Activated CD4-positive, alpha-beta T cell treated with anti-CD3 and anti-CD28 coated beads, Interleukin-2, amount 10 ng/mL, durations not matched to agents 7 days and 5 days (primary cell): Measurements from ENCODE around the gene YPEL3. TPM values are rescaled to one million over a fixed set of nuclear protein-coding genes. Genes with fewer than 3 reads are reported as not detected.
A peak's percentile ranks its signal among the peaks of the same experiment; 100 is the strongest.
"Not testable (repeated sequence)": the region's sequence is repeated elsewhere in the genome, so short reads cannot be mapped to it uniquely, and the experiment has no call there.

Experiments
- CTCF ChIA-PET: fragments of 350-600 bp; sonication (Branson Sonifier 250); formaldehyde crosslinking; loops from one replicate; lab custom pipeline; 2021; ENCODE audit warnings: antibody characterized with exemption; lab: Charles Lee
- POLR2A ChIA-PET: fragments of 350-600 bp; sonication (Branson Sonifier 250); formaldehyde crosslinking; loops from one replicate; lab custom pipeline; 2021; ENCODE audit warnings: antibody characterized with exemption; lab: Charles Lee
- DNase-seq: peaks from one replicate; pipeline ENCODE4 v3.0.0-alpha.2; 2020
- H3K27ac Mint-ChIP-seq: one replicate; pipeline ENCODE4 v1.8.0; 2021; ENCODE audit warnings: mild to moderate bottlenecking, moderate library complexity, mixed read lengths
- H3K27me3 Mint-ChIP-seq: one replicate; pipeline ENCODE4 v1.8.0; 2021; ENCODE audit warnings: mixed read lengths
- H3K36me3 Mint-ChIP-seq: one replicate; pipeline ENCODE4 v1.8.0; 2021; ENCODE audit warnings: low read depth, mixed read lengths
- H3K4me1 Mint-ChIP-seq: one replicate; pipeline ENCODE4 v1.8.0; 2021; ENCODE audit warnings: mixed read lengths
- H3K4me3 Mint-ChIP-seq: one replicate; pipeline ENCODE4 v1.8.0; 2021; ENCODE audit warnings: mild to moderate bottlenecking, moderate library complexity, mixed read lengths
- H3K9me3 Mint-ChIP-seq: one replicate; pipeline ENCODE4 v1.8.0; 2021; ENCODE audit warnings: mixed read lengths
- total RNA-seq, 2 experiments: library from RNA; stranded (reverse); gene quantifications; one replicate each; pipeline ENCODE4 v1.2.3, GENCODE V29; 2021

Gene YPEL3
- total RNA-seq, 2 experiments from 2014 or later, result 50.7 to 55.4 TPM

GRCh38 chr16:30131869-30132475 lies 36.0 kb upstream of the YPEL3 start:
- no peak for DNase-seq
- ChIA-PET POLR2A (no interaction called here), CTCF (interaction anchor here (0.7 to 2.1 kb wide), 4 partner anchors 8 to 40 kb away, joined by 3 to 6 read pairs (median 4); partner anchors contain the start of gene TBX6)
- Mint-ChIP-seq H3K4me3 (no peak overlapping the region), H3K9me3 (no peaks in the 10 kb centered on the region), H3K27me3 (no peaks in the 10 kb centered on the region), H3K4me1 (no peaks in the 10 kb centered on the region), H3K36me3 (no peaks in the 10 kb centered on the region), H3K27ac (no peak overlapping the region)

- Mint-ChIP-seq H3K4me1 (peaks cover 2% of the 10 kb centered on the region), H3K9me3 (no peaks in the 10 kb centered on the region), H3K27me3 (no peaks in the 10 kb centered on the region), H3K36me3 (no peaks in the 10 kb centered on the region), H3K27ac (no peak overlapping the region), H3K4me3 (no peak overlapping the region)
- POLR2A ChIA-PET, result no interaction called here
- DNase-seq, result no peak
- CTCF ChIA-PET, result interaction anchor here (0.6 to 3.5 kb wide), 4 partner anchors 12 to 353 kb away, joined by 3 to 13 read pairs (median 4); partner anchors contain the start of gene GDPD3
These were observed 32.0 kb upstream of the YPEL3 start for GRCh38 chr16:30127993-30128392.

GRCh38 chr16:30125690-30126089 lies 29.7 kb upstream of the YPEL3 start:
- POLR2A ChIA-PET, result not testable (repeated sequence)

GRCh38 chr16:30124985-30125379 lies 29.0 kb upstream of the YPEL3 start:
- Mint-ChIP-seq H3K9me3 (no peaks in the 10 kb centered on the region), H3K4me1 (peaks cover 23% of the 10 kb centered on the region), H3K27me3 (no peaks in the 10 kb centered on the region), H3K4me3 (no peak overlapping the region), H3K36me3 (peaks cover 6% of the 10 kb centered on the region), H3K27ac (no peak overlapping the region)
- ChIA-PET POLR2A (no interaction called here), CTCF (interaction anchor here (1.0 to 2.2 kb wide), 4 partner anchors 12 to 271 kb away, joined by 3 to 11 read pairs (median 4); partner anchors contain the start of gene GDPD3)
- DNase-seq, result no peak

More at GRCh38 chr16:30125690-30126089, 29.7 kb upstream of the YPEL3 start:
- not testable (repeated sequence) for H3K27me3 Mint-ChIP-seq, H3K27ac Mint-ChIP-seq, H3K4me3 Mint-ChIP-seq, DNase-seq, H3K9me3 Mint-ChIP-seq, H3K36me3 Mint-ChIP-seq
- CTCF ChIA-PET, result interaction anchor here (1.0 kb wide), 1 partner anchor 62 kb away, joined by 3 read pairs; no protein-coding TSS in a partner anchor
- H3K4me1 Mint-ChIP-seq, result peaks cover 16% of the 10 kb centered on the region

- Mint-ChIP-seq H3K36me3 (peaks cover 15% of the 10 kb centered on the region), H3K9me3 (no peaks in the 10 kb centered on the region), H3K27ac (peak overlapping the region; percentile 89), H3K27me3 (no peaks in the 10 kb centered on the region), H3K4me3 (peak overlapping the region; percentile 87), H3K4me1 (peaks cover 30% of the 10 kb centered on the region)
- ChIA-PET POLR2A (no interaction called here), CTCF (no interaction called here)
- peak; percentile 15 for DNase-seq
These were observed 26.7 kb upstream of the YPEL3 start for GRCh38 chr16:30122604-30123160.

- Mint-ChIP-seq H3K4me3 (peak overlapping the region; percentile 87), H3K9me3 (no peaks in the 10 kb centered on the region), H3K36me3 (peaks cover 15% of the 10 kb centered on the region), H3K4me1 (peaks cover 30% of the 10 kb centered on the region), H3K27ac (peak overlapping the region; percentile 89), H3K27me3 (no peaks in the 10 kb centered on the region)
- CTCF ChIA-PET, result no interaction called here
- no peak for DNase-seq
- POLR2A ChIA-PET, result no interaction called here
These were observed 25.9 kb upstream of the YPEL3 start for GRCh38 chr16:30121741-30122571.

GRCh38 chr16:30120340-30121105 lies 24.5 kb upstream of the YPEL3 start:
- ChIA-PET CTCF (interaction anchor here (0.8 to 1.3 kb wide), 3 partner anchors 10 to 289 kb away, joined by 3 to 6 read pairs (median 4); no protein-coding TSS in a partner anchor), POLR2A (interaction anchor here (0.7 kb wide), 1 partner anchor 42 kb away, joined by 3 read pairs; no protein-coding TSS in a partner anchor)
- H3K4me1 Mint-ChIP-seq, result peaks cover 30% of the 10 kb centered on the region
- peaks cover 16% of the 10 kb centered on the region for H3K36me3 Mint-ChIP-seq
- no peaks in the 10 kb centered on the region for H3K27me3 Mint-ChIP-seq
- no peak for DNase-seq
- no peak overlapping the region for H3K4me3 Mint-ChIP-seq
- H3K9me3 Mint-ChIP-seq, result no peaks in the 10 kb centered on the region
- no peak overlapping the region for H3K27ac Mint-ChIP-seq

- H3K9me3 Mint-ChIP-seq, result no peaks in the 10 kb centered on the region
- peaks cover 16% of the 10 kb centered on the region for H3K36me3 Mint-ChIP-seq
- POLR2A ChIA-PET, result interaction anchor here (0.7 kb wide), 1 partner anchor 43 kb away, joined by 3 read pairs; no protein-coding TSS in a partner anchor
These were observed 23.4 kb upstream of the YPEL3 start for GRCh38 chr16:30119428-30119827.

GRCh38 chr16:30117768-30118167 lies 21.8 kb upstream of the YPEL3 start:
- no peak overlapping the region for H3K27ac Mint-ChIP-seq
- no peaks in the 10 kb centered on the region for H3K9me3 Mint-ChIP-seq
- POLR2A ChIA-PET, result no interaction called here
- H3K4me1 Mint-ChIP-seq, result peaks cover 33% of the 10 kb centered on the region
- H3K36me3 Mint-ChIP-seq, result peaks cover 16% of the 10 kb centered on the region
- no peak for DNase-seq
- CTCF ChIA-PET, result interaction anchor here (1.0 to 1.8 kb wide), 4 partner anchors 11 to 64 kb away, joined by 3 to 7 read pairs (median 3); partner anchors contain the start of gene TBX6
- no peaks in the 10 kb centered on the region for H3K27me3 Mint-ChIP-seq
- H3K4me3 Mint-ChIP-seq, result no peak overlapping the region

More at GRCh38 chr16:30119428-30119827, 23.4 kb upstream of the YPEL3 start:
- no peak for DNase-seq
- no peak overlapping the region for H3K4me3 Mint-ChIP-seq
- CTCF ChIA-PET, result no interaction called here
- peaks cover 32% of the 10 kb centered on the region for H3K4me1 Mint-ChIP-seq
- H3K27me3 Mint-ChIP-seq, result no peaks in the 10 kb centered on the region
- peak overlapping the region; percentile 54 for H3K27ac Mint-ChIP-seq

GRCh38 chr16:30116291-30117207 lies 20.5 kb upstream of the YPEL3 start:
- no peaks in the 10 kb centered on the region for H3K27me3 Mint-ChIP-seq
- no peak overlapping the region for H3K27ac Mint-ChIP-seq
- POLR2A ChIA-PET, result no interaction called here
- H3K4me1 Mint-ChIP-seq, result peaks cover 28% of the 10 kb centered on the region
- no peaks in the 10 kb centered on the region for H3K9me3 Mint-ChIP-seq
- H3K4me3 Mint-ChIP-seq, result no peak overlapping the region
- CTCF ChIA-PET, result interaction anchor here (0.7 to 1.8 kb wide), 5 partner anchors 13 to 65 kb away, joined by 3 to 7 read pairs (median 3); partner anchors contain the start of gene TBX6
- H3K36me3 Mint-ChIP-seq, result peaks cover 16% of the 10 kb centered on the region
- no peak for DNase-seq

GRCh38 chr16:30115238-30115637 lies 19.2 kb upstream of the YPEL3 start:
- Mint-ChIP-seq H3K4me1 (peaks cover 19% of the 10 kb centered on the region), H3K36me3 (peaks cover 19% of the 10 kb centered on the region), H3K4me3 (no peak overlapping the region), H3K9me3 (no peaks in the 10 kb centered on the region), H3K27me3 (no peaks in the 10 kb centered on the region), H3K27ac (no peak overlapping the region)
- CTCF ChIA-PET, result interaction anchor here (0.9 to 4.8 kb wide), 3 partner anchors 15 to 23 kb away, joined by 3 to 32 read pairs (median 4); partner anchors contain the start of gene TBX6
- no peak for DNase-seq
- POLR2A ChIA-PET, result interaction anchor here (0.7 kb wide), 1 partner anchor 255 kb away, joined by 5 read pairs; no protein-coding TSS in a partner anchor
